KOPT-K1 (cell line): ENCODE measurements around the gene PLLP.
A peak's percentile ranks its signal among the peaks of the same experiment; 100 is the strongest.

Experiments used
- H3K27ac ChIP-seq: fragments of 200-600 bp; sonication (generic); 2 replicates; pipeline ENCODE4 v1.5.1; 2016; ENCODE audit warnings: antibody characterized with exemption, mild to moderate bottlenecking, low read depth, low read length; ENCODE audit not compliant: poor library complexity, severe bottlenecking
- H3K36me3 ChIP-seq: fragments of 200-600 bp; sonication (generic); 2 replicates; pipeline ENCODE4 v1.5.1; 2017; ENCODE audit warnings: antibody characterized with exemption, mild to moderate bottlenecking, low read length, moderate library complexity; ENCODE audit not compliant: insufficient read depth
- H3K9me3 ChIP-seq: fragments of 200-600 bp; sonication (generic); 2 replicates; pipeline ENCODE4 v1.5.1; 2017; ENCODE audit warnings: antibody characterized with exemption, low read length, mild to moderate bottlenecking; ENCODE audit not compliant: insufficient read depth, poor library complexity, severe bottlenecking

PLLP gene

DNA sequence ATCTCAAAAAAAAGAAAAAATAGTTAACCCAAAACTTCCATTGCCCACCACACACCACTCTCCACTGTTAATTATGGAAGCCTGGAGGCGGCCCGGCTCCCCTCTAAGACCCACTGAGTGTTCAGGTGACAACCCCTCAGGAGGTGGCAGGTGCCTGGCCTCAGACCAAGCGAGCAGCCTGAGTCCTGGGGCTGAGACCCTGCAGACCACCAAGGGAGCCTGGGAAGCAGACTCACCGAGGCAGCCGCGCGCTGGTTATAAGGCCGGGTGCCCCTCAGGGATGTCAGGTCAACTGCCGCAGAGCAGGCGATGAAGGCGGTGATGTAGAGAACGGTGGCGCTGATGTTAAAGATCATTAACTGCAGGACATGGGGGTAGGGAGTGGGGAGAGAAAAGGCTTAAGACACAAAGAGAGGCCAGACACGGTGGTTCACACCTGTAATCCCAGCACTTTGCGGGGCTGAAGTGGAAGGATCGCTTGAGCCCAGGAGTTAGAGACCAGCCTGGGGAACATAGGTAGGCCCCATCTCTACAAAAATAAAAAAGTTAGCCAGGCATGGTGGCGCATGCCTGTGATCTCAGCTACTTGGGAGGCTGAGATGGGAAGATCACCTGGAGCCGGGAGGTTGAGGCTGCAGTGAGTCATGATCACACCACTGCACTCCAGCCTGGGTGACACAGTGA, 26.1 kb downstream of the PLLP start:
- Histone ChIP-seq H3K9me3 (no peaks in the 10 kb centered on the region), H3K27ac (no peak overlapping the region), H3K36me3 (peaks cover 7% of the 10 kb centered on the region)

DNA sequence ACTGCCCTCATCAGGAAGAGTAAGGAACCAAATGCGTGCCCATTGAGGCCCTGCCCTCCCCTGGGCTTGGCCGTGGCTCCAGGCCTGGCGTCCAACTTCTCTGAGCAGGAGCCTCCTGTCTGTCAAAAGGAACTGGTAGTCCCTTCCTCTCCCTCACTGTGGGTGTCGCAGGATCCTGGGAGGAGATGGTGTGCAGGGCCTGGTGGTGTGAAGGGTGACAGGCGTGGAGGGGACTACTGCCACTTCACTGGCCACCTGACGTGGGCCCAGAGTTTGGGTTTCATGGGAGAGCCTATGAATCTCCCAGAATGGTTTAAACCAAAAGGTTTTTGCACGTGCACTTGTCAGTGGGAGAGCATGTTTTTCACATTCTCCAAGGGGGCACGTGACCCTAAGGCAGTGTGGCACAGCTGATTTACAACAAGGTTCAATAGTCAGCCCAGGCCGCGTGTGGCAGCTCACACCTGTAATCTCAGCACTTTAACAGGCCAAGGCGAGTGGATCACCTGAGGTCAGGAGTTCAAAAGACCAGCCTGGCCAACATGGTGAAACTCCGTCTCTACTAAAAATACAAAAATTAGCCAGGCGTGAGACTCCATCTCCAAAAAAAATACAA, 26.9 kb downstream of the PLLP start:
- peaks cover 15% of the 10 kb centered on the region for H3K36me3 ChIP-seq
- peak overlapping the region; percentile 58 for H3K27ac ChIP-seq
- H3K9me3 ChIP-seq: peaks cover 1% of the 10 kb centered on the region

DNA sequence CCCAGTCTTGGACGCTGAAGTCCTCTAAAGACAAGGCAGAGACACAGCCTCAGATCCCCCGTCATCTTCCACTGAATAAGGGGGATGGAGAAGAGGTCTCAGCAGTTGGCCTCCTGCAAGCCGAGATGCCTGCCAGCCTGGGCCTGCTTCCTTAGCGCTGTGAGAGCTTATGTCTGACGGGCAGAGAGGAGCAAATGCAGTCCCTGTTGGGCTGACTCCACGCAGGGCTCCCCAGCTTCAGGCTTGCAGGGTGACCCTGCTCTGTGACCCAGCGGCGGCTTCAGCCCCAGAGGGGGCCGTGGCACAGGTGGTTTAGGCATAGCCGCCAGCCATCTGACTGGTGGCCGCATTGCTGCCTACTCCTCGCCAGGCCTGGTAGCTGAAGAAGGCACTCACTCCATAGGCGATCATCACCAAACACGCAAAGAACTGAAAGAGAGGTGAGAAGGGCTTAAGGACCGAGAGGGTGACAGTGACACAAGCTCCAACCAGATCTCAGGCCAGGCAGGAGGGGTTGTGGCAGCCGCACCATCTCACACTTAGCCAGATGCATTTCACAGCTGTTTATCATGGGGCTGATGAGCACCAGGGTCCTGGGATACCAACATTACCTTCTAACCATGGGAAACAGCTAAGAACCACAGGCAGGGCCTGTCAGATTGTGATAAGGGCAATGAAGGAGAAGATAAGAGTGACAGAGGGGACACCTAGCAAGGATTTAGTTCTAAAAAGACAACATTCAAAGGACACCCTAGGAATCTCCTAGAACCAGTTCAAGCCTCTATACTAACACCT, 27.7 kb downstream of the PLLP start:
- Histone ChIP-seq H3K27ac (peak overlapping the region; percentile 58), H3K36me3 (peaks cover 22% of the 10 kb centered on the region), H3K9me3 (peaks cover 9% of the 10 kb centered on the region)

DNA sequence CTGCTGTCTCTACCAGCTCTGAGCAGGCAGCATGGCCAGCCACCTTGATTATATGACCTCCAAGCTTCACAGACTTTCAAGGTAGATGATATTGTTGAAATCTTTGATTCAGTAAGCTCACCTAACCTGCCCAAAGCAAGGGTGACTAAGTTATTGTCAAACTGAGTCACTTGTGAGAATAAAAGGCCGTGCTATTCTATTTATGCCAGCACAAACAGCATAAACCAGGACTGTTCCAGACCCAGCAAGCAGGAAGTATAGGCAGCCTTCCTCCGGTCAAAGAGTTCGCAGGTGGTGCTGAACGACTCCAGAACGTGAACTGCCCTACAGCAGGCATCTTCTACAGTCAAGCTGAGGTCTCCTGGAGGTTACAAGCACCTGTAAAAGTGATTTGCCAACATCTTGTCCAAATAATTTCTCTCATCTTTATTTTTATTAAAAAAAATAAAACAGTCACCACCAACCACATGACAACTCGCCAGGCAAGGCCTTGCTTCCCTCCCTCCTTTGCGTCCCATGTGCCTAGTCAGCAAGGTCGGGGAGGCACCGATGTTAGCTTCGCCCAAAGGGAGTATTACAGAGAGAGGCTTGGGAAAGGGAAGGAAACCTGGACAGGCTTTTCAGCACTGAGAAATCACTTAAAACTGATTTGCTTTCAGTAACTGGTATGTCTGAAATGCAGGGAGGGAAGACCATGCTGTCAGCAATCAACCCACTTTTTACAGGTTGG, 28.6 kb downstream of the PLLP start:
- Histone ChIP-seq H3K9me3 (peaks cover 9% of the 10 kb centered on the region), H3K36me3 (peaks cover 32% of the 10 kb centered on the region), H3K27ac (peak overlapping the region; percentile 58)

DNA sequence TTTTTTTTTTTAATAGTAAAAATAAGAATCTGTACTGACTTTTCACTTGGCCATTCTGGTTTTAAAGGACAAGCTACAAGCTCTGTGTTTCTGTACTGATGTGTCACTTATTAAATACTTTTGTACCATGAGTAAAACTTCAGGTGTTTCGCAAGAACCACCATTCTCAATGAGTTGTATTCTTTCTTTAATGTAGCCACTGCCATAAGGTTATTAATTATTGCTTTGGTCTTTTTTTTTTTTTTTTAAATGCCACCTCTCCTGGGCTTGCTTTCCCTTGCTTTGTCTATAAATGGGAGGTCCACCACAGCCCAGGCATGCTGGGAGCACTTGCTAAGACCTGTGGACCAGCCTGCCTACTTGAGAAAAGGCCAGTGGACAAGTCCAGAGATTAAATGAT, 31.0 kb downstream of the PLLP start:
- H3K9me3 ChIP-seq: peaks cover 9% of the 10 kb centered on the region
- no peak overlapping the region for H3K27ac ChIP-seq
- peaks cover 55% of the 10 kb centered on the region for H3K36me3 ChIP-seq

DNA sequence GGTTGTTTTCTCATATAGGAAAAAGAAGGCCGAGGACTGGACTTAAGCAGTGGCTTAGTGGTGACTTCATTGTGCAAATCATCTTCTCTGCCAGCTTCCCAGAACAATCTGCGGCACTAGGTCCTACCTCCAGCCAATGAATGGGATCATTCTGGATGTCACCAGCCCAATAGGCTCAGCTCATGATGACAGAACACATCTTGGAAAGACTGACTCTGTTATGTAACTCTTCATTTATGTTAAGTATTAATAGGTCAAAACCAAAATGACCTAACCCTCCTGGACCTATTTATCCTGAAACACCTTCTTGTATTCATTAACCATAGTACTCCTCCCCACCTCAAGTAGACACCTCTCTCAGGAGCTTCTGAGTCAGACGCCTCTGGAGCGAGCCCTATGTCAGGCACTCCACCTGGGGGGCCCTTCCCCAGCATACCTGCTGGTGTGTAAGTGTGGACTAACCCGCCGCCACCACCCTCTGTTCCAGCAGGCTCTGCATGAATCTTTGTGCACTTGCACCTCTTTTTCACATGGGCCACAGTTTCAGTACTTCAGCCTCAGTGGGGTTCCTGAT, 32.2 kb downstream of the PLLP start:
- H3K27ac ChIP-seq: no peak overlapping the region
- peaks cover 9% of the 10 kb centered on the region for H3K9me3 ChIP-seq
- H3K36me3 ChIP-seq: peaks cover 67% of the 10 kb centered on the region

DNA sequence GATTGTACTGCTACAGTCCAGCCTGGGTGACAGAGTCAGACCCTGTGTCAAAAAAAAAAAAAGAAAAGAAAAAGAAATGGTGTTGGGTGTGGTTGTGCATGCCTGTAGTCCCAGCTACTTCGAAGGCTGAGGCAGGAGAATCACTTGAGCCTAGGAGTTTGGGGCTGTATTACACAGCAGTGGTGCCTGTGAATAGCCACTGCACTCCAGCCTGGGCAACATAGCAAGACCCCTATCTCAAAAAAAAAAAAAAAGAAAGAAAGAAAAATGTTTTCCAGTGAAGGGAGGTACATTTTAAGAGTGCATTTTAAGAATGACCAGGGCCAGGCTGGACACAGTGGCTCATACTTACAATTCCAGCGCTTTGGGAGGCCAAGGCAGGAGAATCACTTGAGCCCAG, 33.1 kb downstream of the PLLP start:
- H3K27ac ChIP-seq: no peak overlapping the region
- peaks cover 74% of the 10 kb centered on the region for H3K36me3 ChIP-seq
- H3K9me3 ChIP-seq: peaks cover 9% of the 10 kb centered on the region

DNA sequence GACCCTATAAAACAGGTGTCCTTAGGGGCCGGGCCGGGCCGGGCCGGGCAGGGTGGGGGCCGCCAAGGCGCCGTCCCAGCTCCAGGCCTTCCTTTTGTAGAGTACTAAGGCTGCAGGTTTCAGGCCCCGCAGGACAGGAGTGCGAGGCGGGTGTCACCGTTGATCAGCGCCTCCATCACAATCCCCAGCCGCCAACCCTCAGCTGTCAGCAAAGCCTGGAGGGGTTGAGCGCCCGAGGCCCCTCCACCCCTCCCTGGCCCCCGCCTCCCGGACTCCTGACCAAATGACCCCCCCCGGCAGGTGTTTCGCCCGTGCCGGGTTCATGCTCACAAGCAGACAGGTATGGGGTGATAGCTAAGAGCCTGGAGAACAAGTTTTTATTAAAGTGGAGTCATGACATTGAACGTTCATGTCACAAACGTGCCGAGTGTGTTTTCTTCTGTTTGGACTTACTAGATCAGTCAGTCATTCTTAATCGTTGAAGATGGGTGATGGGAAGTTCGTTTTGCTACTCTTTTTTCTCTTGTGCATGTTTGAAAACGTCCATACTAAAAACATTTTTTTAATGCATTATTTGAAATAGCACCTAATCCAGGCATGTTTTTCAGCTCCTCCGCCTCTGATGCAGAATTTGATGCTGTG, 38.9 kb downstream of the PLLP start:
- peaks cover 39% of the 10 kb centered on the region for H3K36me3 ChIP-seq
- H3K9me3 ChIP-seq: no peaks in the 10 kb centered on the region
- H3K27ac ChIP-seq: peak overlapping the region; percentile 67

DNA sequence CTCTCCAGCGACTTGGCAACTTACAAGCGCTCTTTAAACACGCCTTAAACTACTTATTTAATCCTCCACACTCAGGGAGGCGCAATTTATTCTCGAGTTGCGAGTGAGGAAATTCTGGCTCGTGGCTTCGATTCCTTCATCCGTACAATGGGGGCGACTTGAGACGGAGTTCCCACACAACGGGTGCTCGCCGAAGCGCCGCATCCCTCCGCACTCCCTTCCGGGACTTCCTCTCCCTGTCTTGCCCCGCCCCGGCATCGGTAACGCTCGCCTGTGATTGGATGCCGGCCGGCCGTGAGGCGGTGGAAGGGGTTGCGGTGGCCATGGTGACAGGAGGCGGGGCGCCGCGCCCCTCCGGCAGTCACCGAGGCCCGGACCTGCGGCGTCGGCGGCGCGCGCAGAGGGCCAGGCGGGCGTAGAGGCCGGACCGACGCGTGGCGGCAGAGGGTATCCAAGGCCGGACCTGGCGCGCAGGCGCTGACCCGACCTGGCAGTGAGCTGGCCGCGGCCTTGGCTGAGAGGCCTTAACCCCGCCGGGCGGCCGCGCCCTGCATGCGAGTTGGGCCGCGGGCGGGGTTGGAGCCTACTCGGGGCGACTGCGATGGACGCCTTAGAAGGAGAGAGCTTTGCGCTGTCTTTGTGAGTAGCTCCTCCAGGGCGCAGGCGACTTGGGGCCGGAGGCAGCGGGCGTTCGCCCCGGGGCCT, 39.6 kb downstream of the PLLP start, which contains the start of gene ARL2BP:
Gene ARL2BP (plus strand): TSS at position 493 of the 705 bp plus-strand sequence. CDS start 109 bp downstream, at position 602.
- Histone ChIP-seq H3K9me3 (no peaks in the 10 kb centered on the region), H3K27ac (peak within 1 kb of the TSS; percentile 67), H3K36me3 (peaks cover 39% of the 10 kb centered on the region)

DNA sequence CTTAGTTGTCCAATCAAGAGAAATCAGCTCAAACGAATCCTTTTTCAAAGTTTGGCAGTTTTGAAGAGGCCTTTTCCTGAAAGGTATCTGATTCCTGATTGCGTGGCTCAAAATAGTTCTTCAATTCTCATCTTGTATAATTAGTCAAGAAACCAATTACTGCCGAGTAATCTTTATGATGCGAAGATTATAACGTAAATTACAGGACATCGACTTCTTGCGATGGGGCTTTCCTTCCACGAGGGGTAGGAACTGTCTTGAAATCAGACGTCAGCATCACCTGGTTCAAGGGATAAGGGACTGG, 40.1 kb downstream of the PLLP start:
- Histone ChIP-seq H3K27ac (peak overlapping the region; percentile 67), H3K9me3 (no peaks in the 10 kb centered on the region), H3K36me3 (peaks cover 39% of the 10 kb centered on the region)

DNA sequence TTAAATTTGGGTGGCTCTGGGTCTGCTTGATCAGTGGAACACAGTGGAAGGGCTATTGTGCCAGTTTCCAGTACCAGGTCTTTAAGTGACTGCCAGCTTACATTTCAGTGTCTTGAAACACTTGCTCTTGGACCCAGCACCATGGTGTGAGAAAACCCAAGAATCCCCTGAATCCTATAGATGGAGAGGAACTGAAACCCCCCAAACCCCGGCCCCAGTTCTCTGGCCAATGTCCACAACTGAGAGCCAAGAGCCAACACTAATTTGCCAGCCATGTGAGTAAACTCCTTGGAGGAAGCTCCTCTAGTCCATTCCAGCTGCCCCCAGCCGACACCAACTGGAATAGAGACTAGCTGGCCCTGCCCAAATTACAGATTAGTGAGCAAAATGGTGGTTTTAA, 41.8 kb downstream of the PLLP start:
- Histone ChIP-seq H3K36me3 (peaks cover 39% of the 10 kb centered on the region), H3K9me3 (no peaks in the 10 kb centered on the region), H3K27ac (no peak overlapping the region)

DNA sequence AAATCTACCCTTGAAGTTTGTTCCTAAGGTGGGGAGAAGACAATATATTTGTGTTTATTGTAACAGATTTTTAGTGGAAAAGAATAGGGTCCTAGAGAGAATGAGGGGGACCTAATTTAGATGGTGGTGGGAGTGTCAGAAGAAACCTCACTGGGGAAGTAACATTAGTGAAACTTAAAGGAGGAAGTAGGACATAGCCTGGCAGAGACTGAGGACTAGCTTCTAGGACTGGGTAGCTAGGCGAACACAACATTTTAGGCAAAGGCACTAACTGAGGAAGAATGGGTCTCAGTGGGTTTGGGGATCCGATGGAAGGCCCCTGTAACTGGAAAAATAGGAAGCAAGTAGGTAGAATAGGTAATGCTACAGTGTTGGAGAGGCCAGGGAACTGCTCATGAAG, 43.6 kb downstream of the PLLP start:
- Histone ChIP-seq H3K27ac (no peak overlapping the region), H3K9me3 (no peaks in the 10 kb centered on the region), H3K36me3 (peaks cover 44% of the 10 kb centered on the region)

DNA sequence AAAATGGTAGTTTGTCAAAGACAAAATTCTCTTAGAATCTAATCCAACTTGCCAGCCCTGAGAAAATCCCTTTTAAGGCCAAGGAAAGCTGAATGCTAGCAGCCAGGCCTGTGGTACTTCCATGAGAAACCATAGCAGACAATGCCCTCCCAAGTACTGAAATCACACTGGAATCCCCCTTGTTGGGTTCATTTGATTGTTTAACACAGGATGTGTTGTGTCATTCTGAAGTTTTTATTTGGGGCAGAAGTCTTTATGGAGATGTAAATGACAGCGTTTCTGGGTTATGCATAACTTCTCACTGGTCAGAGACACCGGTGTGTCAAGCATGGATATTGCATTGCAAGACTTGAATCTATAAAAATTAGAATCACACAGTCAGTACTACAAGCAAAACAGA, 45.4 kb downstream of the PLLP start:
- Histone ChIP-seq H3K36me3 (peaks cover 62% of the 10 kb centered on the region), H3K9me3 (no peaks in the 10 kb centered on the region), H3K27ac (no peak overlapping the region)

DNA sequence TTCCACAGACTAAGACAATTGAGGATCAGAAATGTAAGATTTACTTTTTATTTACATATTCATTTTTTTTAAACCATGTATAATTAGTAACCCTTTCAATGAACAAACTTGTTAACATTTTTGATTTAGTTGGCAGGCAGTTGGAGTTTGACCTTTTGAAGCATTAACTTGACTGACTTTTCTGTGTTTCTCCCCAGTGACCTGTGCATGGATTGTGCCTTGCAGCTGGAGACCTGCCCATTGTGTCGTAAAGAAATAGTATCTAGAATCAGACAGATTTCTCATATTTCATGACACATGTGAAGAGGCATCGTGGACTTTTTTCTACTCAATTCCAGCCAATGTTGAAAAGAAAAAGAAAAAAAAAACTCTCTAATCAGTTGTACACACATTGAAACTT, 45.8 kb downstream of the PLLP start:
- Histone ChIP-seq H3K27ac (no peak overlapping the region), H3K9me3 (no peaks in the 10 kb centered on the region), H3K36me3 (peaks cover 66% of the 10 kb centered on the region)
